Suppressor macrophage treated with lipopolysaccharide for 1 hour (primary cell): ENCODE results near the gene CRYGD.
"Not testable (repeated sequence)": the region's sequence is repeated elsewhere in the genome, so short reads cannot be mapped to it uniquely, and the experiment has no call there.

Source experiments
- DNase-seq, 3 donors: peaks; one replicate each; pipeline ENCODE4 v3.0.0-alpha.2; 2020 to 2022

Gene CRYGD

DNA sequence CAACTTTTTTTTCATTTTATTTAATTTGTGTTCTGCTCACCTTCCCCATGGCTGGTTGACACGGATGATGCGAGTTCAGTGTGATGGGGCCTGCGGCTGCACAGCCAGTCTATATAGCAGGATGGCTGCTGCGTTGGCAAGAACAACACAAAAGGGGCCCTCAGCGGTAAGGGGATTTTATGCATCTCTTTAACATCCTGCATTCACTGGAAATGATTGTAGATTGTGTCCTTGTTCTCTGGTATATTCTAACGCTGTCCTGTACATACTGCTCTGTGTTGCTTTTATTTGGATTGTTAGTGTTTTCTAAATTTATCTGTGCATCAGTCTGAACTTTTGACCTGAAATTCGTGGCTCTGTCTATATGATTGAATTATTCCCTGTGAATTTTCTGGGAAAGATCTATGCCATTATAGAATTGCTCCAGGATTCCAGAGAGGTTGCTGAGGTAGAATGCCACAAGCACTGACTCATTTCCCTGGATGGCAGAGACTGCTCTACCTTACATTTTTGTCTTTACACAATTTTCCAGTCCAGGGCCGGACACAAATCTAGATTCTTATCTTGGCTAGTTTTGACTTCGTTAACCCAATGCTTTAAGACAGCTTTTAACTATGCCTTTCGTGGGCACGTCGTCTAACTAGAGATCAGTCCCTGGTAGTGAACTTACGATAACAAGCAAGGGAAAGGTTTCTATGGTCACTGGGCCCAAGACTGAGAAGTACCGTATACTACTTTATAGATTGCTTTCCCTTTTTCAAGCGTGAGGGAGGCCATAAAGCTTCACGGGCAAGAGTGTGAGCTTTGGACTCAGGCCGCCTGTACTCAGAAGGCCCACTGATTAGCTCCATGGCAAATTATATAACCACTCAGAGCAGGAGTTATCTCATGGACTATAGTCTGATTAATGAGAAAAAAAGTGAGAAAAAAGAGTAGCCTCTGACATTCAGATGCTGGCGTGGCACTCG is 5.7 kb upstream of the CRYGD start, which contains the start of gene CRYGC:
TSS of gene CRYGC (minus strand) at position 85 of the 968 bp plus-strand sequence. CDS start at position 49, 36 bp downstream.
- DNase-seq, result no peak

DNA sequence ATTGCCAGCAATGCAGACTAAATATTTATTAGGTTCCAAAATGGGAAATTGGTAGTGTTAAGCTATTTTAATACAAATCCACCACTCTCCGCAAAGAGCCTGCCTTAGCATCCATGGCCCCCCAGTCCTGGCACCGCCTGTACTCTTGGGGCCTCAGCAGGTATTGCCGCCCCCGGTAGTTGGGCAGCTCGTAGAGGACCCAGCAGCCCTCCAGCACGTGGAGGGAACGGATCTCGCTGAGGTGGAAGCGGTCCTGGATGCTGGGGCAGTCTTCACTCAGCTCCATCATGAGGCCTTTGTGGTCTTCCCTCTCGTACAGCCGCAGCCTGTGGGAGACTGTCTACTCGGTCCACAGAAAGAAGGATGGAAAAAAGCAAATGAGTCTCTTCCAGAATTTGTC is 3.8 kb upstream of the CRYGD start:
- no peak for DNase-seq

DNA sequence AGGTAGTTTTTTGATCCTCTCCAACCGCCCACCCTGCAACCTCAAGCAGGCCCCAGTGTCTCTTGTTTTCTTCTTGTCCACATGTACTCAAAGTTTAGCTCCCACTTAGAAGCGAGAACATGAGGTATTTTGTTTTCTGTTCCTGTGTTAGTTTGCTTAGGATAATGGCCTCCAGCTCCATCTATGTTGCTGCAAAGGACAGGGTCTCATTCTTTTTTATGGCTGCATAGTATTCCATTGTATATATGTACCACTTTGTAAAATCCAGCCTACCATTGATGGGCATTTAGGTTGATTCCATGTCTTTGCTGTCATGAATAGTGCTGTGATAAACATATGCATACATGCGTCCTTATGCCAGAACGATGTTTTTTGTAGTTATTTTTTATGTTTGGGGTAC is 2.8 kb upstream of the CRYGD start:
- DNase-seq, result no peak

DNA sequence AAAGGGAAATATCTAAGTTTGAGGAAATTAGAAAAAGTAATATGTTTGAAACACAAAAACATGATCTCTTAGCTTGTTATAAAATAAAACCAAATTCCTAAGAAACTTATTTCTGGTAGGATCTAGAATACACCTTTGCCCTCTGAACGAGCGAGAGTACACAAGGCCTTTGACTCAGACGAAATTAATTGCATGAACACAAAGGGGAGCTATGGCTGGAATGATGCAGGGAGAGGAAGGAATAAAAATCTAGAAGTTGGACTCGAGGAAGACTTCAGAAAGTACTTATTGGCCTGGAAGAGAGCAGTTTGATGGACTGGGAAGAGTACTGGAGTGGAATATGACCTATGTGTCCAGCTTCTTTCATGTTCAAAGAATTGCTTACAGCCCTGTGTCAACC is 927 bp upstream of the CRYGD start:
- no peak for DNase-seq

DNA sequence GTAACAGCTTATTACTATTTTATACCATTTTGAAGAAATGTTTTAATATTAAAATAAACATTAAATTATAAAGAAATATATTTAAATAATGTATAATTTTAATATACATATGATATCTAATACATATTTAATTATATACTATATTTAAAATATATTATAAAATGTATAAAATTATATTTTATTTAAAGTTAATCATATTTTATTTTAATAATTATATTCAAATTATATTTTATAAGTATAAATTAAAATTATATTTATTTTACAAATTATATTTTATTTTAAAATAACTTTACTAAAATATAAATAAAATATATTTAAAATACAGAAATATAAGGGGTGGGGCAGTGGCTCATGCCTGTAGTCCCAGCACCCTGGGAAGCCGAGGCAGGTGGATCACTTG is 2.1 kb downstream of the CRYGD start:
- DNase-seq, result no peak

DNA sequence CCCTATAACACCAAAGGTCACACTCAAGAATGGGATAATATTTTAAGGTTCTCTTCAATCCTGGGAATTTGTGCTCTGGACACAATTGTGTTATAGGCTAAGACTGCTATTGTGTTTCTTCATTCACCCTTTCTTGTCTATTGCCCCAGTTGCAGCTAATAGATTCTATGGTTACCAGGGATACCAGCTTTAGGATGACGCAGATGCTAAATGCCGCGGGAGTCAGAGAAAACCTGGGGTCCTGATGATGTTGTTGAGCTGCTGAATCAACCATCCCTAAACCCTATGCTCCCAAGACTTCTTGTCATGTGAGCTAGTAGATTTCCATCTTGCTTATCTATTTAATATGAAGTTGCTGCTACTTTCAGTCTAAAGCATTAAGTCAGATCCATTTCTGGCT is 5.4 kb downstream of the CRYGD start:
- DNase-seq, result no peak

DNA sequence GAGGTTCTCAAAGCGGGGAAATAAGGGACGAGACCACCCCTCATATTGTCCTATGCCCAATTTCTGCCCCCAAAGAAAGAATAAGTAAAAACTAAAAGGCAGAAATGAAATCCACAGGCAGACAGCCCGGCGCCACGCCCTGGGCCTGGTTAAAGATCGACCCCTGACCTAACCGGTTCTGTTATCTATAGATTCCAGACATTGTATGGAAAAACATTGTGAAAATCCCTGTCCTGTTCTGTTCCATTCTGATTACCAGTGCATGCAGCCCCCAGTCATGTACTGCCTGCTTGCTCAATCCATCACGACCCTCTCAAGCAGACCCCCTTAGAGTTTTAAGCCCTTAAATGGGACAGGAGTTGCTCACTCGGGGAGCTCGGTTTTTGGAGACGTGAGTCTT is 6.9 kb downstream of the CRYGD start:
- DNase-seq, result not testable (repeated sequence)

DNA sequence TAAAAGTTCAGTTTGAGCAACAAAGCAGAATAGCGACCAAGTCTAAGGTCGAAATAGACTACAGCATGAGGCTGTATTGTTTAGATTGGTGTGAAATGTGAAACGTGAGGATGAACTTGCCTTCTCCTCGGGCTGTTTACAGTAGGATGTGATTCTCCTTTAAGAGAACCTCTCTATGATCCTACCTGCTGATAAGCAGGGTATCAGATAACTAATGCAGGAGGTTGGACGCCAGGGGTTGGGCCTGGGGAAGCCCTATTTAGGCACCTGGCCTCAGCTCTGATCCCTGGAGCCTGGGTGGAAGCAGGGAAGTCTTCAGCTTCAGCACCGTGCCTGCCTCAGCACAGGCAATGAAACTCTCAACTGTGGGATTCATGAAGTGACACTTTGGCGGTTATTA is 11.4 kb downstream of the CRYGD start:
- DNase-seq, result no peak

DNA sequence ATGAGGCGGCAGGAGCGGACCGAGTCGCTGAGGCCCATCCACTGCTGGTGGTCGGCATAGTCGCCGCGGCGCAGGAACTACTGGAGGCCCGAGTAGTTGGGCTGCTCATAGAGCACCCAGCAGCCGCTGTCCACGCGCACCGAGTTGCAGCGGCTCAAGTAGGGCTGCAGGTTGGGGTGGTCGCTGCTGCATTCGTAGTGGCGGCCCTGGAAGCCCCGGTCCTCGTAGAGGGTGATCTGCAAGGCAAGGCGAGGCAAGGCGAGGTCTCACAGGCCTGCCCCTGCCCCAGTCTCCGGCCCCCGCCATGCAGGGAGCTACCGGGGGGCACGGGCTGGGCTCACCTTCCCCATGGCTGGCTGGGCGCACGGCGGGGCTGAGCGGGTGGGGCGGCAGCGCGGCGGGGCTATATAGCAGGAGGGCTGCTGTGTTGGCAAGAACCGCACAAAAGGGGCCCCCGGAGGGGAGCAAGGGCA is 12.0 kb downstream of the CRYGD start:
- DNase-seq, result not testable (repeated sequence)

DNA sequence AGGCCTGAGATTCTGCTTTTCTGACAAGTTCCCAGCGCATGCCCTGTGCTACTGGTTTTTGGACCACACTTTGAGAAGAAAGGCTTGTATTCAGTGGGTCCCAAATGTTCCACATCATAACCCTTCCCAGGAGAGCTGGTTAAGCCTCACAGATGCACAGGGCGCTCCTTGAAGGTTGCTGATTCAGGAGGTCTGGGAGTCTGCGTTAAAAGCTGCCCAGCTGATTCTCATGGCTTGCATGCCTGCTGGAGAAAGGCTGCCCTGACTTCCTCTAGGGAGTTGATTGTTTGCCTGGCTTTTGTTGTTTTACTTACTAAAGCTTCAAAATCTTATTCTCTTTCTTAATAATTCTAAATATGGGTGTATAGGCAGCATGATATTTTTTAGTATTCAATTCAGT is 20.7 kb downstream of the CRYGD start:
- no peak for DNase-seq

DNA sequence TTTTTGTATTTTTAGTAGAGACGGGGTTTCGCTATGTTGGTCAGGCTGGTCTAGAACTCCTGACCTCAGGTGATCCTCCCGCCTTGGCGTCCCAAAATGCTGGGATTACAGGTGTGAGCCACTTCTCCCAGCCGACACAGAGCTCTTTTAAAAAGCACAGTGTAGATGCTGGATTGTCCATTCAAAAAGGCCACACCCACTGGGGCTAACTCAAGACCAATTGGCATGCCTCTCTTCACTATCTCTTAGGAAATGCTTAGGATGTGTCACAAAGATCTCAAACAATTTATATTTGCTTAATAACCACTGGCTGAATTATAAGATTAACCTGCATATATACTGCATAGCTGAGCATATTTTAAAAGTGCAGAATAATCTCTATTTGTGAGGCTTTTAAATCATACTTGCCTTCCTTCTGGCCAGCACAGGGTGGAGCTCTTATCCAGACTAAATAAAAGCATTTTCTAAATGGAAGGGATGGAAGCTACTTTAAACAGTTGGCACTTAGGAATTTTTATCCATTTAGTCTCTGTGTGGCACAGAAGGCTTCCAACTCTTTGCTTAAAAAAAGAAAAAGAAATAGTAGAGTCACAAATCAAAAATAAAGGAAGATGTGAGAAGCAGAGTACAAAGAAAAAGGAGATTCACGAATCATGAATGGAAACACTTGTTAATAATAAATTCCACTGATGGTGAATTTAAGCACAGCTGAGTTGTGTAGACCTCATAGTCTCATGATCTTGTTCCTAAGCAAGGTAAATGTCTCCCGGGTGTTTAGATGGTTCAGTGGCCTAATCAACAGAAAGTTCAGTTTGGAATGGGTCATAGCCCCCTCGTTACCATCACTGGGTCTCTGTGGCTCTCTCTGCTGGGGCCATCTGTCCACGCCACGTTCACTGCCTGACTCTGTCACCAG is 22.4 kb downstream of the CRYGD start:
- DNase-seq, result peak; percentile 22 to 33 (median 27)

DNA sequence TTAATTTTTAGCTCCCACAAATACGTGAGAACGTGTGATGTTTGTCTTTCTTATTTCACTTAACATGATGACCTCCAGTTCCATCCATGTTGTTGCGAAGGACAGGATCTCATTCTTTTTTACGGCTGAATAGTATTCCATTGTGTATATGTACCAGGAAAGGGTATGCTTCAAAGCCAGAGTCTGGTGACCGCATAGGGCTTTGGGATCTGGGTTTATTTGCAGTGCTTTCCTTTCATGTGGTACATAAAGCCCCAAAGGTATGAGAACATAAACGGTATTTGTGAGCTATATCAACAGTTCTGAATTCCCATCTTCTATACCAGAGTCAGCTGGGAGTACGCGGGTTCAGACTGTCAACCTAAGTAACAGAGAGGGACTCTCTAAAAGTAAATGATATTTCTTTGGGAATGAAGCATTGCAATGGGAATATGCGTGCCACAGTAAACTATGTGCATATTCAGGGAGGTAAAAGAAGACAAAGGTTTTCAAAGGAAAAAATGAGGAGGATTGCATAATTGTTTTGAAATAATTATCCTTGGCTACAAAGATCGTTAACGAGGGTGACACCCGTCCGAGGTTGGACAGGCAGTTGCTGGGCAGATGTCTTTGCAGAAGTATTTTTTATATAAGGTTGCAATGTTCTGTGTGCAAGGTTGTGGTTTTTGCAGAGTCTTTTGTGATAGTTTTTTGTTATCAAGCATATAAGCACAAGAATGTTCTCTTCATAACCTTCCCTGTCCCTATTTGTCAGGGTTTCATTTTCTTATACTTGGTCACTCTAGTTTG is 24.4 kb downstream of the CRYGD start:
- no peak for DNase-seq

DNA sequence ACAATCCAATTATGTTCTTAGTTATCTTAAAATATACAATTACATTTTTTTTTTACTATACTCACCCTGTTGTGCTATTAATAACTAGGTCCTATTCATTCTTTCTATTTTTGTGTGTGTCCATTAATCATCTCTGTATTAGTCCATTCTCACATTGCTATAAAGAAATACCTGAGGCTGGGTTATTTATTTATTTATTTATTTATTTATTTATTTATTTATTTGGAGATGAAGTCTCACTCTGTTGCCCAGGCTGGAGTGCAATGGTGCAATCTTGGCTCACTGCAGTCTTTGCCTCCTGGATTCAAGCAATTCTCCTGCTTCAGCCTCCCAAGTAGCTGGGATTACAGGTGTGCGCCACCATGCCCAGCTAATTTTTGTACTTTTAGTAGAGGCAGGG is 25.6 kb downstream of the CRYGD start:
- DNase-seq, result not testable (repeated sequence)

DNA sequence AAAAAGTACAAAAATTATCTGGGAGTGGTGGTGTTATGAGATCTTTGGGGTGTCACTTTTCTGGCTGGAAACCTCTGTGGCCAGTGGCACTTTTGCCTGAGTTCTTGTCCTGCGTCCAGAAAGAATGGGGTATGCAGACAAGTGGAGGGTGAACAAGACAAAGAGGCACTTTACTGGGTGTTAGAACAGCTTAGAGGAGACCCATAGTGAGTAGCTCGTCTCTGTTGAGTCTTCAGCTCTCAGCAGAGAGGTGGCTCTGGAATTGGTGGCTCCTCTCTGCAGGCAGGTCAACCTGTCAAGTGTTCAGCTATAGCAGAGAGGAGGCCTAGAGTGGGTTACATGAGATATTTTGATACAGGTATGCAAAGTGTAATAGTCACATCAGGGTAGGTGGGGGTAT is 26.1 kb downstream of the CRYGD start:
- DNase-seq, result no peak

DNA sequence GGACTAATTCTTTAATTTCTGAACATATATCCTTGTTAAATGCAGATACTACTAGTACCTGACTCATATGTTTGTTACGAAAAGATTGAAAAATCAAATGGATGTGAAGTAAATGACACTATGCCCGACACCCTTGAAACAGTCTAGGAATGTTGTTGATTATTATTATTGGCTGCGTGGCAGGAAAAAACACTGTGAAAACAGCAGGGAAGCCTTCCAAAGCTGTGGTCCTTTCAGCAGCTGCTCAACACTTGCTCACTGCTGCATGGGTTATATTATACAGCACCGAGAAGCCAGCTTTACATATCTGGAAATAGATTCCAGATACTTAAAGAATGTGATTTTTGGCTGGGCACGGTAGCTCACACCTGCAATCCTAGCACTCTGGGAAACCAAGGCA is 26.5 kb downstream of the CRYGD start:
- DNase-seq, result no peak

DNA sequence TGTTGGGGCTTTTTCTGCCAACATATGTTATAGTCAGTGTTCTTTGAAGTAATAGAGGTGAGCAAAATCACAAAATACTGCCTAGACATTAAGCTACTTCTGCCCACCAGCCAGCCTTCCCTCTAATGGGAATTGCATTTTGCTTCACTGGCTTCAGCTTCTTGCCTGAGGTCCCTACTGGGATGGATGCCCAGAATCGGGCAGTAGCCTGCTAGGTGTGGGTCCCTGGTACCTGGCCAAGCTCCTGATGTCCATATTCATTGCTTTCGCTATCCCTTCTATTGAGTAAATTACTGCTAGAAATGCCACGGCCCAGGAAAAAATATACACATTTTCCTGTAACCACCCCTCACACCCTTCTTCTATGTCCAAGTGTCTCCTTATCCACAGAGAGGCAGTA is 27.0 kb downstream of the CRYGD start:
- no peak for DNase-seq

DNA sequence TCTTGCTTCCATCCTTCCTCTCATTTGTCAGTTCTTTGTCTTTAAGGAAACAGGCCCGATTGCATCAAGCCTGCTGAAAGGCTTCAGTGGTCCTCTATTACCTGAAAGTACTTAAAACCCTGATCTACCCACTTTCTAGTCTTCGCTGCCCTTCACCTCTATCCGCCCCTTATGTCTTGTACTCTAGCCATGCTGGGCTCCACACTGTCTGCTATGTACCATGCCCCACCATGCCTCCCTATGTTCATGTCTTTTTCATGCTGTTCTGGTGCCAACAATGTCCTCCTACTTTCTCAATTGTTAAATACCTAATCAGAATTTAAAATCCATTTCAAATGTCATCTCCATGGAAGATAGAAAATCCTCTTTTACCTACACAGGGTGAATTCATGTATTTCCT is 28.2 kb downstream of the CRYGD start:
- no peak for DNase-seq

DNA sequence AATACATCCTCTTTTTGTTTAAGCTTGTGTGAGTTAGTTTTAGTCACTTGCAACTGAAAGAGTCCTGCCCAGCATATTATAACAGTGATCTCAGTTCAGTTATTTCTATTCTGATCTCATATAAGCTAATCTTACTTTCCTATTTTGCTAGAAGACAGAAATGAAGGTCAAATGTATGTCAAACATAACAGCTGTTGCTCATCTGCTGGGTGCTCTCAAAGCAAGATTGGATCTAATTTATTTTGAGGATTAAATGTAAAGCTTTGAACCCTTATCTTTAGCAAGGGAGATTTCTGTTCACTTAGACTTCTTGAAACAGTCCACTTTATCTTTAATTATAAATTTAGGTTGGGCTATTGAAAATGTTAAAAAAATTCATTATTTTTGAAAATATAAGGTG is 31.2 kb downstream of the CRYGD start:
- DNase-seq, result peak in 2 of 3 donors; percentile 12 to 19

DNA sequence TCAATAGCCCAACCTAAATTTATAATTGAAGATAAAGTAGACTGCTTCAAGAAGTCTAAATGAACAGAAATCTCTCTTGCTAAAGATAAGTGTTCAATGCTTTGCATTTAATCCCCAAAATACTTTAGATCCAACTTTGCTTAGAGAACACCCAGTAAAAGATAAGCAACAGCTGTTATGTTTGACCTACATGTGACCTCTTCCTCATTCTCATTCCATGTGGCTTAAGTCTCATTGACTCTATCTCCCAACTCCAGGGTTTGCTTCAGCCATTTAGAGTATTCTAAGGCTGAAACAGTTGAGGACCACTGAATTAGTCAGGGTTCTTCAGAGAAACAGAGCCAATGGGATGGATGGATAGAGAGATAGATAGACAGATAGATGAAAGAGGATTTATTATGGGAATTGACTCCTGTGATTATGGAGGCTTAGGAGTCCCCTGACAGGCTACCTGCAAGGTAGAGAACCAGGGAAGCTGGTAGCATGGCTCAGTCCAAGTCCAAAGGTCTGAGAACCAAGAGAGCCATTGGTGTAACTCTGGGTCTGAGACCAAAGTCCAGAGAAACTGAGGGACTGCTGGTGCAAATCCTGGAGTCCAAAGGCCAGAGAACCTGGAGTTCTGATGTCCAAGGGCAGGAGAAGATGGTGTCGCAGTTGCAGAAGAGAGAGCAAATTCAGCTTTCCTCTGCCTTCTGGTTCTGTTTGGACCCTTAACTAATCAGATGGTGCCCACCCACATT is 32.1 kb downstream of the CRYGD start:
- DNase-seq, result no peak

DNA sequence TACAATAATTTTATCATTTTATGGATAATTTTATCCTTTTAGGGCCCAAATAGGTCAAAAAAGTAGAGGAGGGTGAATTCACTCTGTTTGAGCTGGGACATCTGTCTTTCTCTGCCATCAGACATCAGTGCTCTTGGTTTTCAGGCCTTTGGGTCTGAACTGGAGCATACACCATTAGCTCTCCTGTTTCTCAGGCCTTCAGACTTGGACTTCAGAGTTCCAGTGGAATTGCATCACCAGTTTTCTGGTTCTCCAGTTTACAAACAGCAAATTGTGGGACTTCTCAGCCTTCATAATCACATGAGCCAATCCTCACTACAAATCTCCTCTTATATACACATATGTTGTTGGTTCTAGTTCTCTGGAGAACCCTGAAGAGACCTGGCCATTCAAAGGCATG is 33.9 kb downstream of the CRYGD start:
- no peak for DNase-seq

DNA sequence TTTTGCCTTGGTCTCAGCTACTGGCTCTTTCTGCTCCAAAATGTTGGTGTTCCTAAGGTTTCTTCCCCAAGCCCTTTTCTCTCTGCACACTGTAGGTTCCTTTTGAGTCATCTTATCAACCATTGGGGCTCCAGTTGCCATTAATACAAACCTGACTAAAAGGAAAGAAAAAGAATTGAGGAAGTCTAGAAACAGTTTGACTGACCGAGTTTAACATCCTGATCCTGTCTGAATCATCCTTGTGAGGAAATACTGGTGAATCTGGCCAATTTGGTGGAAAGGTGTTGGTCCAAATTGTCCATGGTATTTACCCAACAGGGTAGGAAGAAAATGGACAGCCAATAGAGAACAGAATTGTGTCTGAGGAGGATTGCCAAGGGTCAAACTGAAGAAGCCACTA is 38.3 kb downstream of the CRYGD start:
- DNase-seq, result peak; percentile 20 to 53 (median 47)

DNA sequence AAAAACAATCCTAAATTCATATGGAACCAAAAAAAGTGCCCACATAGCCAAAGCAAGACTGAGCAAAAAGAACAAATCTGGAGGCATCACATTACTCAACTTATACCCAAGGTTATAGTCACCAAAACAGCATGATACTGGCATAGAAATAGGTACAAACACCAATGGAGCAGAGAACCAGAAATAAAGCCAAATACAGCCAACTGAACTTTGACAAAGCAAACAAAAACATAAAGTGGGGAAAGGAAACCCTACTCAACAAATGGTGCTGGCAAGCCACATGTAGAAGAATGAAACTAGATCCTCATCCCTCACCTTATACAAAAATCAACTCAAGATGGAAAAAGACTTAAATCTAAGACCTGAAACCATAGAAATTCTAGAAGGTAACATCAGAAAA is 40.5 kb downstream of the CRYGD start:
- no peak for DNase-seq
